GM12801 (cell line): ENCODE measurements around the gene TMEM178B.

Experiments
- CTCF ChIP-seq: IDR thresholded peaks from one replicate; pipeline ENCODE4 v1.5.1; 2011; ENCODE audit warnings: control low read depth; ENCODE audit not compliant: insufficient read length; ENCODE audit errors: extremely low read depth

TMEM178B gene

GRCh38 chr7:141484907-141485306 lies 411.0 kb downstream of the TMEM178B start:
- no peak for TF ChIP-seq CTCF

GRCh38 chr7:141486959-141487358 lies 413.1 kb downstream of the TMEM178B start:
- no peak for TF ChIP-seq CTCF

GRCh38 chr7:141490474-141490873 lies 416.6 kb downstream of the TMEM178B start:
- TF ChIP-seq CTCF = no peak

GRCh38 chr7:141495057-141495456 lies 421.2 kb downstream of the TMEM178B start:
- TF ChIP-seq CTCF = no peak

- no peak for TF ChIP-seq CTCF
Observed at GRCh38 chr7:141497391-141497790, 423.5 kb downstream of the TMEM178B start.

- TF ChIP-seq CTCF = no peak
Observed at GRCh38 chr7:141500608-141501007, 426.7 kb downstream of the TMEM178B start.

- TF ChIP-seq CTCF = no peak
Observed at GRCh38 chr7:141501451-141501850, 427.6 kb downstream of the TMEM178B start.

- TF ChIP-seq CTCF = no peak
Observed at GRCh38 chr7:141511316-141511675, 437.4 kb downstream of the TMEM178B start.
